ENCODE measurements around the gene AGRN. TPM values are rescaled to one million over a fixed set of nuclear protein-coding genes. Genes with fewer than 3 reads are reported as not detected.

Gene AGRN
- total RNA-seq: 100 to 1,000 TPM in 3 of 4 donors, 10 to 100 TPM in 1; 68.3 to 147 (median 129) TPM

- intact Hi-C loops (cut with DNase I): no loop called here
These were observed at the start of gene AGRN for GRCh38 chr1:1020000-1020404. Gene AGRN, plus strand, starts transcription at chr1:1020120. Its CDS starts 53 bp downstream, at chr1:1020173.

GRCh38 chr1:970242-970972 is 49.5 kb upstream of the AGRN start:
- intact Hi-C loops (cut with DNase I): loop anchor here (5.0 to 10.0 kb wide), 2 partner anchors 68 to 324 kb away; no protein-coding TSS in a partner anchor
- H3K9me3 ChIP-seq: no peaks in the 10 kb centered on the region
- DNase-seq: no peak
- no peak overlapping the region for H3K27ac ChIP-seq
- 18 to 28% methylated on average over 12 to 19 of the region's 33 CpGs for WGBS, 2 donors
- H3K36me3 ChIP-seq: no peaks in the 10 kb centered on the region
- H3K27me3 ChIP-seq: peaks cover 6% of the 10 kb centered on the region
- peaks cover 12 to 33% of the 10 kb centered on the region in 2 donors for H3K4me1 ChIP-seq
- H3K4me3 ChIP-seq (replicated peaks in 1 of 3): no peak overlapping the region
- TF ChIP-seq CTCF (IDR thresholded peaks at IDR 0.05) (no peak), POLR2A (IDR thresholded peaks at IDR 0.05) (no peak)

More at GRCh38 chr1:1020000-1020404, at the start of gene AGRN:
- DNase-seq: peak; percentile 56
- Histone ChIP-seq H3K4me3 (replicated peaks in 1 of 3) (peak within 1 kb of the TSS; percentile 47 to 92 (median 49)), H3K36me3 (no peaks in the 10 kb centered on the region), H3K4me1 (peaks cover 21 to 31% of the 10 kb centered on the region in 2 donors), H3K27me3 (no peaks in the 10 kb centered on the region), H3K27ac (peak within 1 kb of the TSS; percentile 75 to 96 (median 87)), H3K9me3 (no peaks in the 10 kb centered on the region)
- TF ChIP-seq POLR2A (IDR thresholded peaks at IDR 0.05): peak in 1 of 2 donors; percentile 50
- no peak for TF ChIP-seq CTCF (IDR thresholded peaks at IDR 0.05)
- WGBS, 2 donors: 0 to 7% methylated on average over 3 to 10 of the region's 58 CpGs

GRCh38 chr1:970973-971730 is 48.8 kb upstream of the AGRN start:
- 43% methylated on average over 30 of the region's 42 CpGs; no CpG with 5 or more reads in 1 of the 2 donors for WGBS, 2 donors
- Histone ChIP-seq H3K4me3 (replicated peaks in 1 of 3) (no peak overlapping the region), H3K27me3 (peaks cover 6% of the 10 kb centered on the region), H3K9me3 (no peaks in the 10 kb centered on the region), H3K36me3 (no peaks in the 10 kb centered on the region), H3K4me1 (peaks cover 11 to 35% of the 10 kb centered on the region in 2 donors), H3K27ac (no peak overlapping the region)
- TF ChIP-seq POLR2A (IDR thresholded peaks at IDR 0.05) (no peak), CTCF (IDR thresholded peaks at IDR 0.05) (no peak)
- DNase-seq: no peak
- intact Hi-C loops (cut with DNase I): loop anchor here (5.0 to 10.0 kb wide), 2 partner anchors 69 to 324 kb away; no protein-coding TSS in a partner anchor

GRCh38 chr1:971751-972506 is 48.0 kb upstream of the AGRN start:
- Histone ChIP-seq H3K36me3 (no peaks in the 10 kb centered on the region), H3K9me3 (no peaks in the 10 kb centered on the region), H3K27ac (no peak overlapping the region), H3K27me3 (peaks cover 6% of the 10 kb centered on the region), H3K4me3 (replicated peaks in 1 of 3) (no peak overlapping the region), H3K4me1 (peaks cover 5 to 32% of the 10 kb centered on the region in 2 donors)
- no peak for TF ChIP-seq CTCF (IDR thresholded peaks at IDR 0.05)
- intact Hi-C loops (cut with DNase I): loop anchor here (5.0 to 10.0 kb wide), 2 partner anchors 70 to 323 kb away; no protein-coding TSS in a partner anchor
- DNase-seq: no peak
- WGBS, 2 donors: 85 to 86% methylated on average over 20 of the region's 34 CpGs

All from thyroid gland (tissue), 4 donors.